ENCODE results near the gene CTNS.
"Not testable (repeated sequence)": the region's sequence is repeated elsewhere in the genome, so short reads cannot be mapped to it uniquely, and the experiment has no call there.

The CTNS gene

DNA sequence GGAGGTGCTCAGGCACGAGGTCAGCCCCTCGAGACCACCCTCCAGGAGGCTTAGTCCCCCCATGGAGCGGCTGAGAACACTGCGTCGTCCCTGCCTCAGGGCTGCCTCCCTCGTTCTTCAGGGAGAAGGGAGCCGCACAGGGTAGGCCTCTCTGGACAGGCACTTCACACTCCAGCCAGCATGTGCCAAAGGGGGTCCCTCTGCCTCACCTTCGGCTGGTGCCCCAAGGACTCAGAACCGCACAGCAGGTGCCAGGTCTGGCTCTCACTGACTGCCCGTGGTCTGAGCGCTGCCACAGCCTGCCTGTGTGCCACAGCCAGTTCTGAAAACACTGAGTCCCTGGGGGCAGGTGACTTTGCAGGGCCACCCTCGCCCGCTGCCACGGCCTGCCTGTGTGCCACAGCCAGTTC is 52.3 kb downstream of the CTNS start:
- no peak for DNase-seq

DNA sequence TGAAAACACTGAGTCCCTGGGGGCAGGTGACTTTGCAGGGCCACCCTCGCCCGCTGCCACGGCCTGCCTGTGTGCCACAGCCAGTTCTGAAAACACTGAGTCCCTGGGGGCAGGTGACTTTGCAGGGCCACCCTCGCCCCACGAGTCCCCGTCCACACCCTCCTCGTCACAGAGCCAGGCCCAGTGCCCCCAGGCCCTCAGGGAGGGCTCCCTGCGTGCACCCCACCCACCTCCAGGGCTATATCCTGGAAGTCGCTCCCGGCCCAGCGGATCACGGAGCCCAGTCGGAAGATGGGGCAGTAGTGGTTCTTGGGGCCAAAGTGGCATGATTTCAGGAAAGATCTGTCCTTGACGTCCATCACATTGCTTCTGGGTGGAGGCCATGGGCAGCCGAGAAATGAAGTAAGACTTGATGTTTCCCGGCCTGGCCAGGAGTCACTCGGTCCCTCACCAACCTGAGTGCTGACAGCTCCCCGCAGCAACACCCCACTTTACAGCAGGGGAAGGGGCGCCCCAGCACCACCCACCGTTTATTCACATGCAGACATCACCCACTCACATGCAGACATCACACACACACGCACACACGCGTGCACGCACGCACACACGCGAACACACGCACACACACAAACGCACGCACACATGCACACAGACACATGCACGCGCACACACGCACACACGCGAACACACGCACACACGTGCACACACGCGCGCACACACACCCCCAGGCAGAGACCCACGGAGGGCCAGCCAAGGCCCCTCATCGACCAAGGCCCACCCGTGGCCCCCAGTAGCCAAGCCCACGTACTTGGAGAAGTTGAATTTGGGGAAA is 52.9 kb downstream of the CTNS start:
- no peak for DNase-seq

DNA sequence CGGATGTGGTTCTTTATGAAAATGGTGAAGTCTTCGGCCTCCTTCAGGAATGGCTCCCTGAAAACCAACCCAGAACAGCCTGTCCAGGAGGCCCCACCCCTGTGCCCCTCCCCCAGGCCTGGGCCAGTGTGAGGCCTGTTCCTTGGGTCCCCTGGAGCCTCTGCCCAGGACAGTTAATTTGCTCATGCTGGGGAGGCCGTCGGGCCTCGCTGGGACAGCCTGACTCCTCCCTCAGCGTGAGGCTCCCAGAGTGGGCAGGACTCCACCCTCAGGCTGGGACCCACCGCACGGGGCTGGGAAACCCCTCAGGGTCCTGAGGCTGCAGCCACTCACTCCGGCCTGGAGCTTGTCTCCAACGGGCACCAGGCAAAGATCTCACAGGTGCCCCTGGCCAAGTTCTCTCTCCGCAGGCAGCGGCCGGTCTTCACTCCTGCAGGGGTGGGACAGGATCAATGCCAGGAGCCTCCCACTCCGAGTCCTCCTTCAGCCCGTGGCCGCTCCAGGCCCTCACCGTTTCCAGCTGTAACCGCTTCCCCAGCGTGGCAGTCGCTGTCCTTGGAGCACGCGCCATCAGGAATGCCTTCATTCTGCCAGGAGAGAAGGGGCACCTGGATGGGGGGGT is 53.6 kb downstream of the CTNS start:
- DNase-seq = no peak

DNA sequence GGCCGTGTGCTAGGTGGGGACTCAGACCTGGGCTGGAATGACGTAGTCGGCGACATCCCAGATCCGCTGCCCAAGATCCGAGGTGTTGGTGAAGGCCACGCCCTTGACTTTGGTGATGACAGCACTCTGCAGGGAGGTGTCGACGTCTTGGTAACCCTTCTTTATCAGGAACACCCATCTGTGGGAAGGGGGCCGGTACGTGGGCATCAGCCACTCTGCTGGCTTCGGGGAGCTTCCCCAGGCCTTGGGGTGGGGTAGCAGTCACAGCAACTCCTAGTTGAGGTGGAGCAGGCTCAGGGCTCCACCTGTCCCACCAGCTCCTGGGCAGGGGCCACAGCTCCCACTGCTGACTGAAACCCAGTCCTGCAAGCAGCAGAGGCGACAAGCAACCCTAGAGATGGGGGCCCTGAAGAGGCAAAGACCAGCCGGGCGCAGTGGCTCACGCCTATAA is 55.1 kb downstream of the CTNS start:
- DNase-seq = no peak

DNA sequence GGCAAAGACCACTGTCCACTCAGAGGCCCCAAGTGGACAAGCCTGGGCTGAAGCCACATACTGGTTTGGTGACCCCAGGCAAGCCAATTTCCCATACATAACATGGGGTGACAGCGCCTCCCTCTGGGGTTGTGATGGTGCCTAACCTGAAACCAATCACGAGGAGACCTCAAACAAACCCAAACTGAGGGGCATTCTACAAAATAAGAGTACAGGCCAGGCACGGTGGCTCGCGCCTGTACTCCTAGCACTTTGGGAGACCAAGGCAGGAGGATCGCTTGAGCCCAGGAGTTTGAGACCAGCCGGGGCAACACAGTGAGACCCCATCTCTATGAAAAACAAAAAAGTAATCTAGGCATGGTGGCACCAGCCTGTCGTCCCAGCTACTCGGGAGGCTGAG is 55.8 kb downstream of the CTNS start:
- no peak for DNase-seq

DNA sequence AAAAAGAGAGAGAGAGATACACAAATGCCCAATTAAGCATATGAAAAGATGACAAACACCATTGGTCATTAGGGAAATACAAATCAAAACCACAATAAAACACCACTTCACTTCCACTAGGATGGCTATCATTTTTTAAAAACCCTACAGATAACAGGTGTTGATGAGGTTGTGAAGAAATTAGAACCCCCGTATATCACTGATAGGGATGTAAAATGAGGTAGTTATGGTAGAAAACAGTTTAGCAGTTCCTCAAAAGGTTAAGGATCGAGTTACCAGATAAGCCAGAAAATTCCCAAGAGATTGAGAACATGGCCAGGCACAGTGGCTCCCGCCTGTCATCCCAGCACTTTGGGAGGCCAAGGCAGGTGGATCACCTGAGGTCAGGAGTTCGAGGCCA is 56.6 kb downstream of the CTNS start:
- DNase-seq = no peak

DNA sequence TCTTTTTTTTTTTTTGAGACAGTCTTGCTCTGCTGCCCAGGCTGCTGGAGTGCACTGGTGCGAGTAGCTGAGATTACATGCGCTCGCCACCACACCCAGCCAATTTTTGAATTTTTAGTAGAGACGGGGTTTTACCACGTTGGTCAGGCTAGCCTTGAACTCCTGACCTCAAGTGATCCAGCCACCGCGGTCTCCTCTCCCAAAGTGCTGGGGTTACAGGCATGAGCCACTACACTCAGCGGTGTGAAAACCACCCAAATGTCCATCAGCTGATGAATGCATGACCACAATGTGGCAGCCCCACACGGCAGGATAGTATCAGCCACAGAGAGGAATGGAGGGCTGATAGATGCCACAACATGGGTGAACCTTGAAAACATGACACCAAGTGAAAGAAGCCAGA is 57.3 kb downstream of the CTNS start:
- peak; percentile 61 for DNase-seq

DNA sequence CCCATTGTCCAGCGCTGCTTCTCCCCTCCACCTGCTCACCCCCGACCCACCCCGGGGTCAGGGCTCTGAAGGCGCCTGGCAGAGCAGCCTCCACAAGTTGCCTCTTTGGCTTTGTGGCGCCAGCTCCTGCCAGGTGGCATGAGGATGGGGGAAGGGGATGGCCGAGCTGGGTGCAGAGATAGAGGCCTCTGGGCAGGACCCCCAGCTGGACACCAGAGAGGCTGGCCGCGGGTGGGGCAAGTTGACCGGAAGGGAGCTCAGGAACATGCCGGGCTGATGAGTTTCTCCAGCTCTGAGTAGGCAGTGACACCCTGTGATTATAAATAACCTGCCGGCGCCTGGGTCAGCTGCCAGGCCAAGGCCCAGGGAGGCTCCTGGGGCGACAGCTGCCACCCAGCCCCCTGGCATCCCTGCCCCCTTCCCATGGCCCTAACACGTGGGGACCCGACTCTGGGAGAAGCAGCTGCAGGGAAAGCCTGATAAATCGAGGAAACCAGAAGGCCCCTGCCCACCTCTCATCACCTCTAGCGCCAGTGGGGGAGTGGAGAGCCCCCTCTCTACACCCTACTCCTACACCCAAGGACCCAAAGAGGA is 58.7 kb downstream of the CTNS start:
- DNase-seq = no peak

DNA sequence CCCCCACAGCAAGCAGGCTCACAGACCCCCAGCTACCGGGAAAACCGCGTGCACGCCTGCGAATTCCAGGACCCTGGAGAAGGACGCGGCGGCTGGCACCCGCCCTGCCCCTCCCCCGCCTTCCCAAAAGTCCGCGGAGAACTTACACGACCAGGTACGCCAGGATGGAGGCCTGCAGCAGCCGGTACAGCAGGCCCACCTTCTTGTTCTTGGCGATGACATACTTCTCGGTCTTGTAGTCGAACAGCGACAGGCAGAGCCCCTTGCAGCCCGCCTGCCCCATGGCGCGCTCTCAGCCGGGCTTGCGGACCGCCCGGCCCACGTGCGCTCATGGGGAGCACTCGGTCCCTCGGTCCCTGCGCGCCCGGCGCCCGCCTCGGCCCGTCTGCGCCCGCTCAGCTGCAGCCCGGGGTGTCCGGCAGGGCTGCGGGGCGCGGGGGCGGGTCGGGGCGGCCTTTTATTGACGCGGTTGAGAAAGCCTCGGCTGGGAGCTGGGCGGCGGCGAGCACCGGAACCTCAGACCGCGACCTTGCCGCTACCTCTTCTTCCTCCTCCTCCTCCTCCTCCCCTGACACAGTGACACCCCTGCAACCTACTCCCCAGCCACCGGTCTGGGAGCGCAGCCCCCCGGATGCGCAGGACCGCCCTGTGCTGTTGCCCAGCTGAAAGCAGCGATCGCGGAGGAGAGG is 59.3 kb downstream of the CTNS start, which contains the start of gene P2RX5:
Gene P2RX5, minus strand, starts transcription at position 433 of the 689 bp plus-strand sequence. Its CDS starts 150 bp downstream, at position 283.
- peak; percentile 64 for DNase-seq

DNA sequence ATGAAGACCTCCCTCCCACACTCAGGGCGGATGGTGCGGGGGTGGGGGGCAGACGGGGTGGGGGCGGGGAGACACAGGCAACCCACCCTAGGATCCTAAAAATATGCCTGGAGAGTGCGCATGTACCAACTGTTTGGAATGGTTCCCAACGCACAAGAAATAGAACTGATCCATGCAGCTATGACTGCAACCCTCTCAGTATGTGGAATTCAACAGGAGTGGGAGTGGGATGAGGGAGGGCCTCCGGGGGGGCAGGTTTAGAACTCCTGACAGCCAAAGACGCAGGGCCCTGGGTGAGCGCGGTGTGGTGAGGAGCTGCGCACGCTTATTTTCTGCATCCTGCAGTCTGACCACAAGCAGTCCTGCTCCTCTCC is 60.5 kb downstream of the CTNS start:
- no peak for DNase-seq

DNA sequence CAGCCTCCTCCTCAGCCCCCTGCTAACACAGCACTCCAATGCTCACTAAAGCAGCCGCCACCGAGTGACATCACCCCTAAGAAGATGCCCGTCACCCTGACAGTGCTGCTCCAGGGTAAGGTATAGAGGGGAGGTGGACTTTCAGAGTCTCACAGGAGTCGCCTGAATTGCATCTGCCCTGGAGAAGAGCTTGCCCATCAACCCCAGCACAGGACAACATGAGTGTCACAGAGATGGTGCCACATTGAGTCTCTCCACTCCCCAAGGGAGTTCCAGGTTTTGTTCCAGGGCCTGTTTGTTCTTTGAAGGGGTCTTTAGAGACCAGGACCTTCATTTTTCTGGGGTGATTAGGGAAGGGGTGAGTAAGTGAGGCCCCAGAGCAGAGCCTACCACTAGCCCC is 61.6 kb downstream of the CTNS start:
- no peak for DNase-seq

DNA sequence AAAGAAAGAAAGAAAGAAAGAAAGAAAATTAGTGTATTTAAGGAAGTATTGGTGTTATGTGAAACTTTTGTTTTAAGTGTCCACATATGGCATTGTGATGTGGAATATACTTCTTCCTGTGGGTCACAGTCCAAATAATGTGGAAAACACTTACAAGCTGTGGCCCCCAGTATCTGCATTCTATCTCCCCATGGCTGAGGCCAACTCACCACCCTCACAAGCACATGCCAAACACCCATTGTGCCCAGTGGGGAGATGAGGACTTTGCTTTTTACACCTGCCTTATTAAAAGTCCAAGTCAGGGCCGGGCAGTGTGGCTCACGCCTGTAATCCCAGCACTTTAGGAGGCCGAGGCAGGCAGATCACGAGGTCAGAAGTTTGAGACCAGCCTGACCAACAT is 63.4 kb downstream of the CTNS start:
- DNase-seq = no peak

DNA sequence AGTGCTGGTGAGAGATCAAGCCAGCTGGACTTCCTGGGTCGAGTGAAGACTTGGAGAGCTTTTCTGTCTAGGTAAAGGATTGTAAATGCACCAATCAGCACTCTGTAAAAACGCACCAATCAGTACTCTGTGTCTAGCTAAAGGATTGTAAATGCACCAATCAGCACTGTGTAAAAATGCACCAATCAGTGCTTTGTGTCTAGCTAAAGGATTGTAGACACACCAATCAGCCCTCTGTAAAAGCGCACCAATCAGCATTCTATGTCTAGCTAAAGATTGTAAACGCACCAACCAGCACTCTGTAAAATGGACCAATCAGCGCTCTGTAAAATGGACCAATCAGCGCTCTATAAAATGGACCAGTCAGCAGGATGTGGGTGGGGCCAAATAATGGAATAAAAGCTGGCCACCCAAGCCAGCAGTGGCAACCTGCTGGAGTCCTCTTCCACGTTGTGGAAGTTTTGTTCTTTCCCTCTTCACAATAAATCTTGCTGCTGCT is 65.5 kb downstream of the CTNS start:
- DNase-seq = not testable (repeated sequence)

DNA sequence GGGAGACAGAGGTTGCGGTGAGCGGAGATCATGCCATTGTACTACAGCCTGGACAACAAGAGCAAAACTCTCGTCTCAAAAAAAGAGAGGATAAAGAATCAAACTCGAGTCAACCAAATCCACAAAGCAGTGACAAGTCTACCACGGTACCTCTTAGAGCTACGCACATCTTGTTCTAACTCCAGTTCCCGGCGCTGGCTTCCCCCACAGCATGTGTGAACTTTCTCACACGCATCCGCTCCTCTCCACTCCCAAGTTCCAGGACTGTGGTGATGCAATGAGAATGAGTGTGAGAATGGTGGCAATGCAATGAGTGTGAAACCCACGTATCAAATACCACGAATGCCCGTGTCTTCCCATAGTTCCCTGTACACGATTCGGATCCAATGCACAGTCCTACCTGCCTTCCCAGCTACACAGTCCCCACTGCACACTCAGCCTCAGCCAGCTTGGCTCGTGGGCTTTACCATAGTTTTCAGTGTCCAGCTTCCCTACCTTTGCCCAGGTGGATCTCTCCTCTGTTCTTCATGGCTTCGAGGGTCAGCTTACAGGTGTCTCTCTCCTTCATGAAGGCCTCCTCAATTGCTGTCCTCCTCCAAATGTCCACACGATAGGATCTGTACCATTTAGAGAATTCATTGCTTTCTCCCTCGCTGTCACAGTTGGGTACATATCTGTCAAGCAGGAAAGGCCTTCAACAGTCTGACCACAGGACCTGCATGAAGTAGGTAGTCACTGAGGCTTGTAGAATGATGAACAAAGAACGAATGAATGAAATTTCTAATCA is 68.6 kb downstream of the CTNS start:
- DNase-seq = no peak

DNA sequence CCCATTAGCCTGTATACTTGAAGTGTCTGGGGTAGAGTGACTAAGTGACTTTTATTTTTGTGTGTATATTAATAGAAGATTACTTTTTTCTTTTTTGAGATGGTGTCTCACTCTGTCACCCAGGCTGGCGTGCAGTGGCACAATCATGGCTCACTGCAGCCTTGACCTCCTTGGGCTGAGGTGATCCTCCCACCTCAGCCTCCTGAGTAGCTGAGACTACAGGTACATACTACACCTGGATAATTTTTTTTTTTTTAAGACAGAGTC is 69.1 kb downstream of the CTNS start:
- DNase-seq = not testable (repeated sequence)

DNA sequence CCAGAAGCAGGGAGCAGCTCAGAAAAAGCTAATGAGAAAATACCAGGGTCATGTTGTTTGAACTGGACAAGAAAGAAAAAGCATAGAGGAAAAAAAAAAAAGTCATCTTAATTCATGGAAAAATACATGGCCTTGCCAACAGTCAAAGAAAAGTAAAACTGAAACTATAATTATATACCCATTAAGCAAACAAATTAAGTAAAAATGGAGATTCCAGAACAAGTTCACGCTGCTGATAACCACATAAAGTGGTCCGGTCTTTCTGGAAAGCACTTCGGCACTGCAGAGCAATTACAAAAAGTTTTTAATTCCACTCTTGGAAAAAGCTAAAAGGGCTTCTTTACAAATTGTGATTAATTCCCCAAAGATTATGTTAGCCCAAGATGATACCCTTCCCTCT is 71.8 kb downstream of the CTNS start:
- DNase-seq = no peak

DNA sequence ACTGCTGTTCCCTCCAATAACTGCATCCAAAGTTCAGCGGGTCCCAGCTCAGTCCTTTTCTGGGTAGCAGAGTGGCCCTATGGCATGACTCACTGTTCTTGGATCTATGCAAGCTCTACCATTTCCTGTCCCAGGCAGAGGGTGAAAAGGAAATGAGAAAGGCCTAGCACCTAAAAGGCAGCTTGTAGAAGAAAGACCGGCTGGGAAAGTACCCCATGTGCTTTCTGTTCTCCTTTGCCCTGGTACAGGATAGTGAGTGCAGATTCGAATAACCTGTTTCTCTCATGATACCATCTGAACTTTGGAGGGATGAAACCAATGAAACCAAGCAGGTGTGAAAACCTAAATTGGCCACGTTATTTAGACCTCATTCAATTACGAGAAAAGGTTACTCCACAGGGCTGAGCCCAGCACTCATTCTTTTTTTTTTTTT is 74.4 kb downstream of the CTNS start:
- DNase-seq = peak; percentile 80

Measured in CD4-positive, alpha-beta T cell treated with Interferon gamma for 1 hour (primary cell).